Measurements from ENCODE around the gene PTGES3L.
"Not testable (repeated sequence)": the region's sequence is repeated elsewhere in the genome, so short reads cannot be mapped to it uniquely, and the experiment has no call there.

PTGES3L gene

DNA sequence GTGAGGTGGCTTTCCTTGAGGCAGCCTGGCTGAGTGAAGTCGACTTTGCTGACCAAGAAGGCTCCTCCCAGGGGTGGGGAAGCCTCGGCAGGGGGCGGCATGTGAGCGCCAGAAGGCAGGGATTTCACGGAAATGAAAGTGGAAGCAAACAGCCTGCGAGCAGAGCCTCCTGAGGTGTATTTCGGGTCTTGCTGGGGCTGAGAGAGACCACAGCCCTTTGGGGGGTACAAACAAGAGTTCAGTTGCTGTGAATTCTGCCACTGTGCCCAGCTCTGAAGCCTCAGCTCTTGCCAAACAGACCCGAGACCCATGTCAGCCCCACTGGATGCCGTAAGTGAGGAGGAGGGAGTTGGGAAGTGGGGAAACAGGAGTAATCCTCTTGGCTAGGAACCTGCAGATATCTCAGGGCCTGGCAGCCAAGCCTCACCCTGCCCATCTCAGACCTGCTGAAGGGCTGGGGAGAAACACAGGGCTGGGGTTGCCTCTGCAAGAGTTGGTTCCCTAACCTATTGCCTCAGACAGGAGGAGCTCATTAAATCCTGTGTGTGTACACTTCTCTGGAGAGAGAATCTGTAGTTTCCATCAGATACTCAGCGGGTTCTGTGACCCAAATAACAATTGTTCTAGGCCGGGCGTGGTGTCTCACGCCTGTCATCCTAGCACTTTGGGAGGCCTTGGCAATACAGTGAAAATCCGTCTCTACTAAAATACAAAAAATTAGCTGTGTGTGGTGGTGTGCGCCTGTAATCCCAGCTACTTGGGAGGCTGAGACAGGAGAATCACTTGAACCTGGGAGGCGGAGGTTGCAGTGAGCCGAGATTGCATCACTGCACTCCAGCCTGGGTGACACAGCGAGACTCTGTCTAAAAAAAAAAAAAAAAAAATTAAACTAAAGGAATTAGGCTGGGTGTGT, 27.0 kb upstream of the PTGES3L start, which contains the start of gene IFI35:
Gene IFI35, plus strand, starts transcription at position 146 of the 913 bp plus-strand sequence. Its CDS starts 164 bp downstream, at position 310.
- peak within 1 kb of the TSS; percentile 95 for H3K4me3 ChIP-seq (ENCODE audit: low read depth, low read length)
- H3K36me3 ChIP-seq, result peaks cover 36% of the 10 kb centered on the region
- peak; percentile 67 for TF ChIP-seq CTCF (IDR thresholded peaks at IDR 0.05; ENCODE audit: low read depth, low read length)
- no peaks in the 10 kb centered on the region for H3K27me3 ChIP-seq (ENCODE audit: insufficient read depth, low read depth, severe bottlenecking)
- DNase-seq, result peak; percentile 94
- no peaks in the 10 kb centered on the region for H3K9me3 ChIP-seq (ENCODE audit: severe bottlenecking)
- H3K27ac ChIP-seq, result peak within 1 kb of the TSS; percentile 78

GRCh38 chr17:43003542-43004172, 23.8 kb upstream of the PTGES3L start:
- Histone ChIP-seq H3K27ac (peak overlapping the region; percentile 13), H3K4me3 (ENCODE audit: low read depth, low read length) (no peak overlapping the region), H3K27me3 (ENCODE audit: insufficient read depth, low read depth, severe bottlenecking) (no peaks in the 10 kb centered on the region), H3K9me3 (ENCODE audit: severe bottlenecking) (no peaks in the 10 kb centered on the region), H3K36me3 (peaks cover 67% of the 10 kb centered on the region)
- no peak for DNase-seq
- TF ChIP-seq CTCF (IDR thresholded peaks at IDR 0.05; ENCODE audit: low read depth, low read length), result no peak

DNA sequence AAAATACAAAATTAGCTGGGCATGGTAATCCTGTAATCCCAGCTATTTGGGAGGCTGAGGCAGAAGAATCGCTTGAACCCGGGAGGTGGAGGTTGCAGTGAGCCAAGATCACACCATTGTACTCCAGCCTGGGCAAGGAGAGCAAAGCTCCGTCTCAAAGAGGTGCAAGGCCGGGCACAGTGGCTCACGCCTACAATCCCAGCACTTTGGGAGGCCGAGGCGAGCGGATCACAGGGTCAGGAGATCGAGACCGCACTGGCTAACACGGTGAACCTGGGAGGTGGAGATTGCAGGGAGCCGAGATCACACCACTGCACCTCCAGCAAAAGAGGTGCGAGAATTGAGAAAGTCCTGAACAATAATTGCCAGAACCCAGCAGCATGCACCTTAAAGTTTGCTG, 21.0 kb upstream of the PTGES3L start:
- H3K27ac ChIP-seq; DNase-seq; H3K27me3 ChIP-seq (ENCODE audit: insufficient read depth, low read depth, severe bottlenecking); H3K9me3 ChIP-seq (ENCODE audit: severe bottlenecking); H3K4me3 ChIP-seq (ENCODE audit: low read depth, low read length): not testable (repeated sequence)
- peaks cover 65% of the 10 kb centered on the region for H3K36me3 ChIP-seq

GRCh38 chr17:42999003-42999525, 19.2 kb upstream of the PTGES3L start:
- peak overlapping the region; percentile 86 for H3K27ac ChIP-seq
- H3K36me3 ChIP-seq, result peaks cover 53% of the 10 kb centered on the region
- no peak for DNase-seq
- H3K9me3 ChIP-seq (ENCODE audit: severe bottlenecking), result no peaks in the 10 kb centered on the region
- no peaks in the 10 kb centered on the region for H3K27me3 ChIP-seq (ENCODE audit: insufficient read depth, low read depth, severe bottlenecking)
- TF ChIP-seq CTCF (IDR thresholded peaks at IDR 0.05; ENCODE audit: low read depth, low read length), result no peak
- peak overlapping the region; percentile 85 for H3K4me3 ChIP-seq (ENCODE audit: low read depth, low read length)

DNA sequence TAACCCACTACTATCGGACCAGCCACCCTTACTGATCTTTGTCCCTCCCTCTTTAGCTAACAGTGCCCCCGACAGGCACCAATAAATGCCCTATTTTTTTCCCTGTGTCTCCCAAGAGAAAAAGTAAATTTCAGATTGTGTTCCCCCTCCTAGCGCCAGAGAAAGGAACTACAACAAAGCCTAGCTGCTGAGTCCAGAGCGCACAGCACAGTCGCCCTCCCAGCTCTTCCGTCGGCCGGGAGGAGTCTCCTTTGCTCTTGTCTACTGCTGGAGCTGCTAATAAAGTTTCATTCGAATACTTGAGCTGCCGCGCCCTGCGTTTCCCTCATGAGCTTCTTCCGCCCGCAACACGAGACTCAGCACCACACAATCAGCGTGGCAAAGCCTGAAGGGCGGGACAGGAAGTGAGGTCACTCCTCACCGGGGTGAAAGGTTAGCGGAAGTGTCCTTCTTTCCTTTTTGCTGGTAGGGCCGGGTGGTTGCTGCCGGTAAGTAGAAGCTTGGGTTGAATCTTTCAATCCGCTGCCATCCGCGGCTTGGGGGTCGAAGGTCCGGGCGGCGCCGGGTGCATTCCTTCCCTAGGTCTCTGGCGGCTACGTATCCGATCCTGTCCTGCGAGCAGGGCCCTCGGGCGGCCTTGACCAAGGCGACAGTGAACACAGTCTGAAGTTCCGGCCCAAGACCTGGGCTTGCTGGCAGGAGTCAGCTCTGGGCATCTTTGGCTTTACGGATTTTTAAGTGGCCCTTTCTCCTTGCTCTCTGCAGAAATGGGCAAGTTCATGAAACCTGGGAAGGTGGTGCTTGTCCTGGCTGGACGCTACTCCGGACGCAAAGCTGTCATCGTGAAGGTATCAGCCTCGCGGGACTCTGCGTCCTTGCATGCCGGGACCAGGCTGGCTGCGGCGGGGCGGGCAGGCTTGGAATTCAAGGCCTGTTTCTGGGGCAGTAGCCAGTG, 18.4 kb upstream of the PTGES3L start, which contains the start of gene RPL27:
Gene RPL27, plus strand, starts transcription at position 436 of the 955 bp plus-strand sequence. Its CDS starts 332 bp downstream, at position 768.
- no peaks in the 10 kb centered on the region for H3K9me3 ChIP-seq (ENCODE audit: severe bottlenecking)
- H3K4me3 ChIP-seq (ENCODE audit: low read depth, low read length), result peak within 1 kb of the TSS; percentile 85
- DNase-seq, result peak; percentile 99
- H3K27me3 ChIP-seq (ENCODE audit: insufficient read depth, low read depth, severe bottlenecking), result no peaks in the 10 kb centered on the region
- TF ChIP-seq CTCF (IDR thresholded peaks at IDR 0.05; ENCODE audit: low read depth, low read length), result peak; percentile 76
- H3K36me3 ChIP-seq, result peaks cover 52% of the 10 kb centered on the region
- H3K27ac ChIP-seq, result peak within 1 kb of the TSS; percentile 86

All from WERI-Rb-1 (cell line).